ENCODE measurements around the gene FTO.

Gene FTO

DNA sequence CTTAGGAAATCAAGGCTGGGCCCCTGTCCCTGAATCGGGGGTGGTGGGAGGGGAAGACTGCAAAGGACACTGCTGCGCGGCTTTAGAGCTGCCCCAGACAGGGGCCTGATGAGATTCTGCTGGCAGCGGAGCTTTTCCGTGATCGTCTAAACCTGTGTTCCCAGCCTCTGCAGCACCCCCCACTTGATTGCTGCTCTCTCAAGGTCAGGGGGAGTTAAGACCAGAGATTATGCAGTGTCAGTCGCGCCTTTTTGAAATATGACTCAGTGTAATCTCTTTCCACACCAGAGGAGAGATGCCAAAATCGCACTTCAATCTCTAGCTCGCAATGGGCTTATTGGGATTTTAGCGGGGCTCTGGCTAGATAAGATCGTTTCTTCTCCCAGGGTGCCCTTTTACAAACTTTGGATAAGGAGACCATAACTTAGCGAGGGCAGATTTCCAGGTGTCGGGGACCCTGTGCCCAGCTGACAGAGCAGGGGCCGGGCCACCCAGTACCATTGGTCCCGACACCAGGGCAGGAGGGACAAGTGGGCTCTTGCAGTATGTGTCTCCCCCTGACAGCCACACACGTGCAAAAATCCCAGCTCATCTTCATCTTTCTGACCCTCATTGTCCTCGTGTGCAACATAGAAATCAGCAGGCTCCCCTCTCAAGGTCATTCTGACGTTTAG lies 495.7 kb downstream of the FTO start:
- no peak for DNase-seq

GRCh38 chr16:54200161-54200534 lies 496.2 kb downstream of the FTO start:
- no peak for DNase-seq

- no peak for DNase-seq
These were observed 496.8 kb downstream of the FTO start for GRCh38 chr16:54200720-54201119.

DNA sequence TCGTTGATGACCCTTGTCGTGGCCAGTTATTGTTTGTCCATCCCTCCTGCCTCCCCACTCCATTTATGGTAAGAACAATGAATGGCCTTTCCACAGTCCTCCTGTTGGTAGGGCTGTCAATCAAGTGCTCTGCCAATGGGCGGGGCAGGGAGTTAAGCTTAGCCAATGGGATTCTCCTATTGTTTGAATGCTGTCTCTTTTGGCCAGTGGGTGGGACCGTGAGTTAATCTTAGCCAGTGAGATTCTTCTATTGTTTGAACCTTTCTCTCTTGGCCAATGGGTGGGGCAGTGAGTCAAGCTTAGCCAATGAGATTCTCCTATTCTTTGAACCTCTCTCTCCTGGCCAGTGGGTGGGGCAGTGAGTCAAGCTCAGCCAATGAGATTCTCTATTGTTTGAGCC lies 497.2 kb downstream of the FTO start:
- no peak for DNase-seq

Data from NCI-H2029 treated with DMSO at 0.1 percent for 48 hours (cell line).